PC-3 (cell line): ENCODE results near the gene PCDHA5. TPM values are rescaled to one million over a fixed set of nuclear protein-coding genes. Genes with fewer than 3 reads are reported as not detected.
"Not testable (repeated sequence)": the region's sequence is repeated elsewhere in the genome, so short reads cannot be mapped to it uniquely, and the experiment has no call there.

Experiments used
- ATAC-seq: fragments of 200-7000 bp; cut with Tn5 transposase; 2 replicates; pipeline ENCODE4 v1.9.1; 2020; ENCODE audit warnings: mild to moderate bottlenecking, moderate library complexity
- BruUV-seq: library from RNA; stranded (reverse); fragments of 400-500 nt; replicated peaks from 2 replicates; lab custom pipeline; 2021; lab: Mats Ljungman, UMichigan
- CTCF ChIA-PET: fragments of 300-600 bp; sonication (Branson Sonifier 250); formaldehyde crosslinking; loops from one replicate; lab custom pipeline; 2022; ENCODE audit warnings: antibody characterized with exemption; lab: Charles Lee
- POLR2A ChIA-PET: fragments of 300-600 bp; sonication (Branson Sonifier 250); formaldehyde crosslinking; loops from one replicate; lab custom pipeline; 2022; ENCODE audit warnings: antibody characterized with exemption; ENCODE audit not compliant: unreplicated experiment; lab: Charles Lee
- DNase-seq: peaks from one replicate; pipeline ENCODE4 v3.0.0-alpha.2; 2015
- H2AFZ ChIP-seq: fragments of 300-600 bp; sonication (generic); 2 replicates; pipeline ENCODE4 v1.6.0; 2016; ENCODE audit warnings: antibody characterized with exemption, low read length
- H3F3A ChIP-seq: fragments of 300-600 bp; sonication (generic); one replicate; pipeline ENCODE4 v1.6.0; 2017; ENCODE audit warnings: antibody characterized with exemption, low read length, control low read depth, mild to moderate bottlenecking; ENCODE audit not compliant: unreplicated experiment
- H3K27ac ChIP-seq: fragments of 300-600 bp; sonication (generic); 2 replicates; pipeline ENCODE4 v1.5.1; 2016; ENCODE audit warnings: mild to moderate bottlenecking, low read length
- H3K27me3 ChIP-seq: fragments of 300-600 bp; sonication (generic); 2 replicates; pipeline ENCODE4 v1.6.1; 2016; ENCODE audit warnings: low read length, mixed read lengths
- H3K36me3 ChIP-seq: fragments of 300-600 bp; sonication (generic); 2 replicates; pipeline ENCODE4 v1.6.1; 2016; ENCODE audit warnings: low read depth, mixed run types, low read length, mixed read lengths
- H3K4me1 ChIP-seq: fragments of 300-600 bp; sonication (generic); 2 replicates; pipeline ENCODE4 v1.5.1; 2016; ENCODE audit warnings: low read length; ENCODE audit not compliant: insufficient read depth
- H3K4me2 ChIP-seq: fragments of 300-600 bp; sonication (generic); 2 replicates; pipeline ENCODE4 v1.6.0; 2016; ENCODE audit warnings: low read length
- H3K4me3 ChIP-seq: fragments of 300-600 bp; sonication (generic); 2 replicates; pipeline ENCODE4 v1.5.1; 2016; ENCODE audit warnings: mild to moderate bottlenecking, low read length, mixed read lengths
- H3K79me2 ChIP-seq: fragments of 300-600 bp; sonication (generic); 2 replicates; pipeline ENCODE4 v1.6.1; 2017; ENCODE audit warnings: low read length, mixed read lengths
- H3K9ac ChIP-seq: fragments of 300-600 bp; sonication (generic); 2 replicates; pipeline ENCODE4 v1.6.0; 2016; ENCODE audit warnings: mild to moderate bottlenecking, low read length
- H3K9me2 ChIP-seq: fragments of 300-600 bp; sonication (generic); replicated peaks from 2 replicates; pipeline ENCODE4 v1.6.1; 2016; ENCODE audit warnings: mixed run types, low read length, mixed read lengths
- H3K9me3 ChIP-seq: fragments of 300-600 bp; sonication (generic); 2 replicates; pipeline ENCODE4 v1.6.1; 2016; ENCODE audit warnings: low read length, mixed read lengths
- H4K20me1 ChIP-seq: fragments of 300-600 bp; sonication (generic); 2 replicates; pipeline ENCODE4 v1.6.1; 2016; ENCODE audit warnings: low read length, mixed read lengths
- CTCF ChIP-seq: fragments of 300-600 bp; sonication (generic); conservative IDR thresholded peaks from 2 replicates; pipeline ENCODE4 v1.5.1; 2017; ENCODE audit warnings: antibody characterized with exemption, low read depth, mild to moderate bottlenecking, low read length
- EZH2 ChIP-seq: fragments of 300-600 bp; sonication (generic); IDR thresholded peaks from one replicate; pipeline ENCODE4 v1.6.1; 2017; ENCODE audit warnings: antibody characterized with exemption, mild to moderate bottlenecking, low read length; ENCODE audit not compliant: unreplicated experiment
- EZH2phosphoT487 ChIP-seq: fragments of 300-600 bp; sonication (generic); IDR thresholded peaks from 2 replicates; pipeline ENCODE4 v1.6.1; 2018; ENCODE audit warnings: mild to moderate bottlenecking, antibody characterized with exemption, low read length, borderline replicate concordance
- intact Hi-C: fragments of 100-400 bp; cut with micrococcal nuclease; formaldehyde crosslinking; loops from 2 replicates; pipeline ENCODE4 v1.9.0; 2023
- total RNA-seq: library from RNA; depleted of rRNA; stranded (reverse); fragments of >200 nt; gene quantifications from 2 replicates; pipeline ENCODE4 v1.2.3, GENCODE V29; 2014

PCDHA5 gene
- total RNA-seq, 1 experiment from 2014 or later = 1.5 TPM

DNA sequence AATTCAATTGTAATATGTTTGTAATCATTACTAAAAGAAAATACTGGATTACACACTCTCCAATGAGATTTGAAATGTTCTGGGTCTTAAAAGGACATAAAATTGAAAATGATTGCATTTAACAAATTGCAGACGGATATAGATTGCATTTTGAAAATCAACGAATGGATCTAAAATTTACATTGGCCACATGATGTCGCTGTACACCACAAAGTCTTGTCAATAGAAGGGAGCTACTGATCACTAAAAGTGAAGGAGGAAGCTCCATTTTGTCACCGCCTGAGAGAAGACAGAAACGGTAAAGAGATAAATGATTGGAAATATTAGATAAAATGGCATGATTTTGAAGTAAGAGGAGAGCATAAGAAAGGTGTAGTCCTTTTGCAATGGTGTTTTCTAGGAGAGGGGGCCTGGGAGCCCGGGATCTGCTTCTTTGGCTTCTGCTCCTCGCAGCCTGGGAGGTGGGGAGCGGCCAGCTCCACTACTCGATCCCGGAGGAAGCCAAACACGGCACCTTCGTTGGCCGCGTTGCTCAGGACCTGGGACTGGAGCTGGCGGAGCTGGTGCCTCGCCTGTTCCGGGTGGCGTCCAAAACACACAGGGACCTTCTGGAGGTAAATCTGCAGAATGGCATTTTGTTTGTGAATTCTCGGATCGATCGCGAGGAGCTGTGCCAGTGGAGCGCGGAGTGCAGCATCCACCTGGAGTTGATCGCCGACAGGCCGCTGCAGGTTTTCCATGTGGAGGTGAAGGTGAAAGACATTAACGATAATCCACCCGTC lies 35.3 kb upstream of the PCDHA5 start, which contains the start of gene PCDHA1:
TSS of gene PCDHA1 (plus strand) at position 236 of the 782 bp plus-strand sequence.
- H4K20me1 ChIP-seq = no peaks in the 10 kb centered on the region
- H3K9ac ChIP-seq = no peak within 1 kb of the TSS
- ChIA-PET POLR2A (no interaction called here), CTCF (no interaction called here)
- H3K27ac ChIP-seq = no peak within 1 kb of the TSS
- H3K27me3 ChIP-seq = no peaks in the 10 kb centered on the region
- no peaks in the 10 kb centered on the region for H3K4me1 ChIP-seq
- H3K9me3 ChIP-seq = peaks cover 19% of the 10 kb centered on the region; the same call in 1 of the 2 replicates
- no peaks in the 10 kb centered on the region for H3K36me3 ChIP-seq
- H3K4me2 ChIP-seq = no peak within 1 kb of the TSS
- H3K4me3 ChIP-seq = no peak within 1 kb of the TSS
- intact Hi-C loops = no loop called here
- H2AFZ ChIP-seq = no peak within 1 kb of the TSS
- ATAC-seq (no peak), DNase-seq (no peak)
- no peaks in the 10 kb centered on the region for H3K79me2 ChIP-seq
- no TSS peak for BruUV-seq
- TF ChIP-seq EZH2phosphoT487 (no peak), EZH2 (no peak), CTCF (0 out of 2 replicates have a peak, but pooled peaks have one; percentile 17)
- H3K9me2 ChIP-seq = no peaks in the 10 kb centered on the region
- no peaks in the 10 kb centered on the region for H3F3A ChIP-seq

- CTCF ChIA-PET, BruUV-seq, H3K9ac ChIP-seq: not testable (repeated sequence)
These were observed 34.0 kb upstream of the PCDHA5 start for GRCh38 chr5:140787422-140787821.

GRCh38 chr5:140787849-140788504 lies 33.4 kb upstream of the PCDHA5 start:
- H3K9me3 ChIP-seq = peaks cover 22% of the 10 kb centered on the region; the same call in 1 of the 2 replicates
- H3K79me2 ChIP-seq, DNase-seq, H3K27me3 ChIP-seq, intact Hi-C loops, CTCF ChIA-PET, H3F3A ChIP-seq, H4K20me1 ChIP-seq, POLR2A ChIA-PET, H3K27ac ChIP-seq, H3K36me3 ChIP-seq, H3K9me2 ChIP-seq, H2AFZ ChIP-seq, BruUV-seq, H3K4me3 ChIP-seq, H3K4me1 ChIP-seq, H3K4me2 ChIP-seq, H3K9ac ChIP-seq, ATAC-seq: not testable (repeated sequence)

More at GRCh38 chr5:140787422-140787821, 34.0 kb upstream of the PCDHA5 start:
- H3K9me3 ChIP-seq = peaks cover 19% of the 10 kb centered on the region; the same call in 1 of the 2 replicates
- H2AFZ ChIP-seq, H3K4me2 ChIP-seq, ATAC-seq, H3K27ac ChIP-seq, H3K4me3 ChIP-seq, intact Hi-C loops, DNase-seq, H4K20me1 ChIP-seq, H3K4me1 ChIP-seq, H3F3A ChIP-seq, H3K79me2 ChIP-seq, POLR2A ChIA-PET, H3K36me3 ChIP-seq, H3K9me2 ChIP-seq, H3K27me3 ChIP-seq: not testable (repeated sequence)
